HepG2 (cell line): ENCODE results near the gene PLAA. TPM values are rescaled to one million over a fixed set of nuclear protein-coding genes. Genes with fewer than 3 reads are reported as not detected.

Source experiments
- AKAP8 ChIP-seq: sonication (generic); formaldehyde crosslinking; IDR thresholded peaks from 2 replicates; pipeline ENCODE4 v1.5.1; 2020; ENCODE audit warnings: mild to moderate bottlenecking, missing genetic modification reagents
- ARNTL ChIP-seq: sonication (generic); formaldehyde crosslinking; IDR thresholded peaks from 2 replicates; pipeline ENCODE4 v1.4.0; 2020; ENCODE audit warnings: mild to moderate bottlenecking, missing genetic modification reagents
- CBX5 ChIP-seq: sonication (generic); formaldehyde crosslinking; IDR thresholded peaks from 2 replicates; pipeline ENCODE4 v1.4.0; 2020; ENCODE audit warnings: missing genetic modification reagents, borderline replicate concordance
- CHD2 ChIP-seq: IDR thresholded peaks from 2 replicates; pipeline ENCODE4 v1.6.1; 2011; ENCODE audit warnings: low read depth, low read length, improper control_type of control experiment
- CREM ChIP-seq, 2 experiments: sonication (generic) in 1 of 2; formaldehyde crosslinking in 1 of 2; IDR thresholded peaks; 2 replicates each; pipeline versions ENCODE4 v1.4.0 to v1.6.1; 2016 to 2020; ENCODE audit warnings: antibody characterized with exemption in 1 of 2, mild to moderate bottlenecking in 1 of 2, missing genetic modification reagents in 1 of 2
- MTA1 ChIP-seq: sonication (generic); formaldehyde crosslinking; IDR thresholded peaks from 2 replicates; pipeline ENCODE4 v1.4.0; 2020; ENCODE audit warnings: missing genetic modification reagents, mild to moderate bottlenecking, borderline replicate concordance
- NR2C2 ChIP-seq: sonication (generic); formaldehyde crosslinking; IDR thresholded peaks from 2 replicates; pipeline ENCODE4 v1.4.0; 2020; ENCODE audit warnings: missing genetic modification reagents, mild to moderate bottlenecking, moderate library complexity, borderline replicate concordance
- RFXAP ChIP-seq: sonication (generic); formaldehyde crosslinking; IDR thresholded peaks from 2 replicates; pipeline ENCODE4 v1.4.0; 2020; ENCODE audit warnings: missing genetic modification reagents, borderline replicate concordance
- TEAD2 ChIP-seq: sonication (generic); formaldehyde crosslinking; IDR thresholded peaks from 2 replicates; pipeline ENCODE4 v1.9.0; 2021; ENCODE audit warnings: missing genetic modification reagents
- U2AF1 ChIP-seq: fragments of 200-400 bp; formaldehyde crosslinking; optimal IDR thresholded peaks from 2 replicates; pipeline ENCODE3; 2017; ENCODE audit warnings: mild to moderate bottlenecking, low read depth, low read length
- ZNF234 ChIP-seq: sonication (generic); formaldehyde crosslinking; conservative IDR thresholded peaks from 2 replicates; pipeline ENCODE4 v1.5.1; 2020; ENCODE audit warnings: mild to moderate bottlenecking, missing genetic modification reagents
- ZNF333 ChIP-seq: sonication (generic); formaldehyde crosslinking; IDR thresholded peaks from 2 replicates; pipeline ENCODE4 v1.4.0; 2020; ENCODE audit warnings: mild to moderate bottlenecking, missing genetic modification reagents, borderline replicate concordance
- ZNF432 ChIP-seq: sonication (generic); formaldehyde crosslinking; IDR thresholded peaks from 2 replicates; pipeline ENCODE4 v1.5.0; 2020; ENCODE audit warnings: missing genetic modification reagents, mild to moderate bottlenecking, borderline replicate concordance
- ZNF850 ChIP-seq: sonication (generic); formaldehyde crosslinking; conservative IDR thresholded peaks from 2 replicates; pipeline ENCODE4 v1.9.0; 2021; ENCODE audit warnings: mild to moderate bottlenecking, missing genetic modification reagents
- ZSCAN22 ChIP-seq: sonication (generic); formaldehyde crosslinking; IDR thresholded peaks from 2 replicates; pipeline ENCODE4 v1.4.0; 2020; ENCODE audit warnings: mild to moderate bottlenecking, missing genetic modification reagents
- polyA plus RNA-seq, 8 experiments: library from polyadenylated mRNA; depleted of rRNA in 3 of 8; stranded (reverse) in 7 of 8; unstranded in 1 of 8; fragments of >200 nt; fragmentation: Illumina TruSeq in 4 of 8; extraction: Trizol in 4 of 8; gene quantifications; 2 replicates each; pipeline versions ENCODE4 v1.2.1 to v1.2.3, GENCODE V29; 2011 to 2016; ENCODE audit warnings: low read depth in 4 of 8, missing spikeins in 1 of 8, mixed read lengths in 1 of 8; ENCODE audit not compliant: insufficient read depth in 1 of 8
- total RNA-seq, 5 experiments: library from RNA; depleted of rRNA; stranded (reverse); fragments of >200 nt; fragmentation: Illumina TruSeq; extraction: Trizol; gene quantifications; 2 replicates each; pipeline ENCODE4 v1.2.3, GENCODE V29; 2016; ENCODE audit warnings: low read depth in 1 of 5
- TF ChIP-seq, protein P1 (sequence below): sonication (generic); formaldehyde crosslinking; IDR thresholded peaks from 2 replicates; pipeline ENCODE4 v1.5.1; 2020; ENCODE audit warnings: missing genetic modification reagents, mild to moderate bottlenecking, borderline replicate concordance
- TF ChIP-seq, protein P2 (sequence below): sonication (generic); formaldehyde crosslinking; IDR thresholded peaks from 2 replicates; pipeline ENCODE4 v1.4.0; 2020; ENCODE audit warnings: missing genetic modification reagents, borderline replicate concordance
- TF ChIP-seq, protein P3 (sequence below): sonication (generic); formaldehyde crosslinking; IDR thresholded peaks from 2 replicates; pipeline ENCODE4 v1.5.0; 2020; ENCODE audit warnings: missing genetic modification reagents
- TF ChIP-seq, protein P4 (sequence below): sonication (generic); formaldehyde crosslinking; IDR thresholded peaks from 2 replicates; pipeline ENCODE4 v1.4.0; 2020; ENCODE audit warnings: missing genetic modification reagents, mild to moderate bottlenecking, borderline replicate concordance

Gene PLAA
- total and polyA plus RNA-seq, 2 of the 13 experiments (the other 11 are each of a cell fraction or from before 2014, with no cell fraction given): 5.8 to 22.9 TPM

DNA sequence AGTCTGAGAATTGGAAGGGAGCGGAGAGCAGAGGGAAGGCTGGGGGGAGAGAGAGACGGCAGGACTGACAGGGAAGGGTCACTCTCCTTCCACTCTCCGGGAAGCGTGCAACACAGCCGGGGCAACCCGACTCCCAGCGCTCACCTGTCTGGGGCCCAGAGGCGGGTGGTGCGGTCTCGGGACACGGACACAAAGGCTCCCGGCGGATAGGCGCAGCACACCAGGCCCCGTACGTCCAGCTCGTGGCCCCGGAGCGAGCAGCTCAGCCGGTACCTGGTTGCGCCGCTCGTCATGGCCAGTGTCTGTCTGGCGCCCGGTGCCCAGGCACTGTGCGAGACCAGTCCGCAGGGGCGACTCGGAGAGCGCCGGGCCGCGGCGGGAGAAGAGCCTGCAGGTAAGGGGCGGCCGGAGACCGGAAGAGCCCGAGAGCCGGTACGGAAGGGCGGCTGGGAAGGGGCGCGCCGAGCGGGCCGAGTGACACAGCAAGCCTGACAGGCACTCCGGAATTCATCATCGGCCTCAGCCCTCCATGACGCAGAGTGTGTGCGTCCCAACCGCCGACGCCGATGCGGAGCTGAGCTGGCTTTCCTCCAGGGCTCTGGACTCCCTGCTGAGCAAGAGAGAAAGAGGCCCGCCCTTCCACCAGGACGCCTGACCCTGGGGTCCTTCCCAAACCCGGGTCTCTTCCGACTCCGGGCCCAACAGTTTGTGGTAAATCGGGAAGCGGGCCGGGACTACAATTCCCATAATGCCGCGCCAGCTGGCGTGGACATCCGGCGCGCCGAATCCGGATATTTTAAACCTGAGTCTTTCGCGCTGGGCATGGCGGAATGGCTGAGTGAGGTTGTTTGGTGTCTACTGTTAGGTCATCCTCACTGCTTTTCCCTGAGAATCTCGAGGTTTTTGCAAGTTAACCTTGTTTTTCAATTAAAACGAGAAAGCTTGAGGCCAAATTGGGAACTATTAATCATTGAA lies at the start of gene PLAA (continued):
- TF ChIP-seq, protein P1, sequence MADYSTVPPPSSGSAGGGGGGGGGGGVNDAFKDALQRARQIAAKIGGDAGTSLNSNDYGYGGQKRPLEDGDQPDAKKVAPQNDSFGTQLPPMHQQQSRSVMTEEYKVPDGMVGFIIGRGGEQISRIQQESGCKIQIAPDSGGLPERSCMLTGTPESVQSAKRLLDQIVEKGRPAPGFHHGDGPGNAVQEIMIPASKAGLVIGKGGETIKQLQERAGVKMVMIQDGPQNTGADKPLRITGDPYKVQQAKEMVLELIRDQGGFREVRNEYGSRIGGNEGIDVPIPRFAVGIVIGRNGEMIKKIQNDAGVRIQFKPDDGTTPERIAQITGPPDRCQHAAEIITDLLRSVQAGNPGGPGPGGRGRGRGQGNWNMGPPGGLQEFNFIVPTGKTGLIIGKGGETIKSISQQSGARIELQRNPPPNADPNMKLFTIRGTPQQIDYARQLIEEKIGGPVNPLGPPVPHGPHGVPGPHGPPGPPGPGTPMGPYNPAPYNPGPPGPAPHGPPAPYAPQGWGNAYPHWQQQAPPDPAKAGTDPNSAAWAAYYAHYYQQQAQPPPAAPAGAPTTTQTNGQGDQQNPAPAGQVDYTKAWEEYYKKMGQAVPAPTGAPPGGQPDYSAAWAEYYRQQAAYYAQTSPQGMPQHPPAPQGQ: no peak
- TF ChIP-seq, protein P2, sequence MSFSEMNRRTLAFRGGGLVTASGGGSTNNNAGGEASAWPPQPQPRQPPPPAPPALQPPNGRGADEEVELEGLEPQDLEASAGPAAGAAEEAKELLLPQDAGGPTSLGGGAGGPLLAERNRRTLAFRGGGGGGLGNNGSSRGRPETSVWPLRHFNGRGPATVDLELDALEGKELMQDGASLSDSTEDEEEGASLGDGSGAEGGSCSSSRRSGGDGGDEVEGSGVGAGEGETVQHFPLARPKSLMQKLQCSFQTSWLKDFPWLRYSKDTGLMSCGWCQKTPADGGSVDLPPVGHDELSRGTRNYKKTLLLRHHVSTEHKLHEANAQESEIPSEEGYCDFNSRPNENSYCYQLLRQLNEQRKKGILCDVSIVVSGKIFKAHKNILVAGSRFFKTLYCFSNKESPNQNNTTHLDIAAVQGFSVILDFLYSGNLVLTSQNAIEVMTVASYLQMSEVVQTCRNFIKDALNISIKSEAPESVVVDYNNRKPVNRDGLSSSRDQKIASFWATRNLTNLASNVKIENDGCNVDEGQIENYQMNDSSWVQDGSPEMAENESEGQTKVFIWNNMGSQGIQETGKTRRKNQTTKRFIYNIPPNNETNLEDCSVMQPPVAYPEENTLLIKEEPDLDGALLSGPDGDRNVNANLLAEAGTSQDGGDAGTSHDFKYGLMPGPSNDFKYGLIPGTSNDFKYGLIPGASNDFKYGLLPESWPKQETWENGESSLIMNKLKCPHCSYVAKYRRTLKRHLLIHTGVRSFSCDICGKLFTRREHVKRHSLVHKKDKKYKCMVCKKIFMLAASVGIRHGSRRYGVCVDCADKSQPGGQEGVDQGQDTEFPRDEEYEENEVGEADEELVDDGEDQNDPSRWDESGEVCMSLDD: no peak
- TF ChIP-seq RFXAP (CRISPR knock-in tag) (no peak; the same call in 1 of the 2 replicates), NR2C2 (CRISPR knock-in tag) (peak; percentile 90), ZSCAN22 (no peak), TEAD2 (CRISPR knock-in tag) (no peak), ZNF333 (peak; percentile 77; the same call in 1 of the 2 replicates), ZNF432 (CRISPR knock-in tag) (no peak), ZNF234 (CRISPR knock-in tag) (no peak), CBX5 (CRISPR knock-in tag) (no peak), MTA1 (CRISPR knock-in tag) (peak; percentile 62; the same call in 1 of the 2 replicates), CHD2 (0 out of 2 replicates have a peak, but pooled peaks have one; percentile 48), U2AF1 (no peak), ARNTL (CRISPR knock-in tag) (peak; percentile 64; the same call in 1 of the 2 replicates), CREM (IDR thresholded peaks at IDR 0.05) (peak; percentile 99), CREM (CRISPR knock-in tag; IDR thresholded peaks at IDR 0.05) (peak; percentile 77), AKAP8 (CRISPR knock-in tag) (no peak), ZNF850 (CRISPR knock-in tag) (no peak)
- TF ChIP-seq, protein P3, sequence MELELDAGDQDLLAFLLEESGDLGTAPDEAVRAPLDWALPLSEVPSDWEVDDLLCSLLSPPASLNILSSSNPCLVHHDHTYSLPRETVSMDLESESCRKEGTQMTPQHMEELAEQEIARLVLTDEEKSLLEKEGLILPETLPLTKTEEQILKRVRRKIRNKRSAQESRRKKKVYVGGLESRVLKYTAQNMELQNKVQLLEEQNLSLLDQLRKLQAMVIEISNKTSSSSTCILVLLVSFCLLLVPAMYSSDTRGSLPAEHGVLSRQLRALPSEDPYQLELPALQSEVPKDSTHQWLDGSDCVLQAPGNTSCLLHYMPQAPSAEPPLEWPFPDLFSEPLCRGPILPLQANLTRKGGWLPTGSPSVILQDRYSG (CRISPR knock-in tag): no peak
- TF ChIP-seq, protein P4, sequence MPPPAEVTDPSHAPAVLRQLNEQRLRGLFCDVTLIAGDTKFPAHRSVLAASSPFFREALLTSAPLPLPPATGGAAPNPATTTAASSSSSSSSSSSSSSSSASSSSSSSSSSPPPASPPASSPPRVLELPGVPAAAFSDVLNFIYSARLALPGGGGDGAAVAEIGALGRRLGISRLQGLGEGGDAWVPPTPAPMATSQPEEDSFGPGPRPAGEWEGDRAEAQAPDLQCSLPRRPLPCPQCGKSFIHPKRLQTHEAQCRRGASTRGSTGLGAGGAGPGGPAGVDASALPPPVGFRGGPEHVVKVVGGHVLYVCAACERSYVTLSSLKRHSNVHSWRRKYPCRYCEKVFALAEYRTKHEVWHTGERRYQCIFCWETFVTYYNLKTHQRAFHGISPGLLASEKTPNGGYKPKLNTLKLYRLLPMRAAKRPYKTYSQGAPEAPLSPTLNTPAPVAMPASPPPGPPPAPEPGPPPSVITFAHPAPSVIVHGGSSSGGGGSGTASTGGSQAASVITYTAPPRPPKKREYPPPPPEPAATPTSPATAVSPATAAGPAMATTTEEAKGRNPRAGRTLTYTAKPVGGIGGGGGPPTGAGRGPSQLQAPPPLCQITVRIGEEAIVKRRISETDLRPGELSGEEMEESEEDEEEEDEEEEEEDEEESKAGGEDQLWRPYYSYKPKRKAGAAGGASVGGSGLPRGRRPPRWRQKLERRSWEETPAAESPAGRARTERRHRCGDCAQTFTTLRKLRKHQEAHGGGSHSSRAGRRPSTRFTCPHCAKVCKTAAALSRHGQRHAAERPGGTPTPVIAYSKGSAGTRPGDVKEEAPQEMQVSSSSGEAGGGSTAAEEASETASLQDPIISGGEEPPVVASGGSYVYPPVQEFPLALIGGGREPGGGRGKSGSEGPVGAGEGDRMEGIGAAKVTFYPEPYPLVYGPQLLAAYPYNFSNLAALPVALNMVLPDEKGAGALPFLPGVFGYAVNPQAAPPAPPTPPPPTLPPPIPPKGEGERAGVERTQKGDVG (CRISPR knock-in tag): peak; percentile 83; the same call in 1 of the 2 replicates
